ENCODE results near the gene SPEN. TPM values are rescaled to one million over a fixed set of nuclear protein-coding genes. Genes with fewer than 3 reads are reported as not detected.
"Not testable (repeated sequence)": the region's sequence is repeated elsewhere in the genome, so short reads cannot be mapped to it uniquely, and the experiment has no call there.

The SPEN gene
- polyA plus RNA-seq, 4 donors, result 50.0 to 60.6 (median 57.7) TPM

DNA sequence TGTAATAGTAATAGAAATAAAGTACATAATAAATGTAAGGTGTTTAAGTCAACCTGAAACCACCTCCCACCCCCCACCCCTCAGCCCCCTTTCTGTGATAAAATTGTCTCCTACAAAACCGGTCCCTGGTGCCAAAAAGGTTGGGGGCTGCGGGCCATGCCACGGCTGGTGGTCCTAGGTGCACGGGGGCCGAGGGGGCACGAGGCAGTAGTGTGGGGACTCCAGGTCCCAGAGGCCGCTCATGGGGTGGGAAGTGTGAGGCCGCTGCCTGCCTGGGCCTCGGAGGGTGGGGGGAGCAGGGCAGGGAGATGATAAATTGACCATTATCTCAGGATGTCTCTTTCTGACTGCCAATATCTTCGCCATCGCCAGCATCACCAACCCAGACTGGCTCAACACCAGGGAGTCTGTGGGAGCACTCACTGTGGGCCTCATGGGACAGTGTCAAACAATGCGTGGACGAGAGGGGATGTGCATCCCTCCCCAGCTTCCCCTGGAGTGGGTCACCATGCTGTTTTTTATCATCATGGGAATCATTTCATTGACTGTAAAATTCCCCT is 121.9 kb downstream of the SPEN start:
- DNase-seq (ENCODE audit: low read depth in 4 of 4, low spot score in 3 of 4), result no peak

DNA sequence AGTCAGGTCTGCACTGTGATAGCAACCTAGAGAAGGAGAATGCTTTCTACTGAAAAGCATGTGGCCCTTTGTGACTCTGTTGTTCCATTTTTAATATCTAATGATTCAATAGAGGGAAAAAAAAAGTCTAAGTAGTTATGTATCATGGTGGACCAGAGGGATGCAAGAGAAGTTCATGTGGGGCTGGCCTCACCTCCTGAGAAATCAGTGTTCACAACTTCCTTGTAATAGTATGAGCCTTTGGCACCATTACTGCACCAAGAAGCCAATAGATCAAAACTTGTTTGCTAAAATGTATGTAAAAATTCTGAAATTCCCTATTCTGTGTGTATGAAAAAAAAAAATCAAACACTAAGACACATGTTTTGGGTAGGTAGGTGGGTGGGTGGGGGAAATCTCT is 123.4 kb downstream of the SPEN start:
- DNase-seq (ENCODE audit: low read depth in 4 of 4, low spot score in 3 of 4), result no peak

GRCh38 chr1:15972409-15972808 is 124.9 kb downstream of the SPEN start:
- no peak for DNase-seq (ENCODE audit: low read depth in 4 of 4, low spot score in 3 of 4)

DNA sequence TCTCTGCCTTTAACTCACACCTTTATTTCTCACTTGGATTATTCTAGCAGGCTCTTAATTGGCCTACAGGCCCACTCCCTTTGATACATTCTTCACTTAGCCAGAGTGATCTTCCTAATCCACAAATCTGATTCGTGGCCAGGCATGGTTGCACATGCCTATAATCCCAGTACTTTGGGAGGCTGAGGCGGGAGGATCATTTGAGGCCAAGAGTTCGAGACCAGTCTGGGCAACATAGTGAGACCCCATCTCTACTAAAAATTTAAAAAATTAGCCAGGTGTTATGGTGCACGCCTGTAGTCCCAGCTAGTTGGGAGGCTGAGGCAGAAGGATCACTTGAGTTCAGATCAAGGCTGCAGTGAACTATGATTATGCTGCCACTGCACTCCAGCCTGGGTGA is 126.3 kb downstream of the SPEN start:
- no peak for DNase-seq (ENCODE audit: low read depth in 4 of 4, low spot score in 3 of 4)

GRCh38 chr1:15974855-15975254 is 127.3 kb downstream of the SPEN start:
- DNase-seq (ENCODE audit: low read depth in 4 of 4, low spot score in 3 of 4), result no peak

GRCh38 chr1:15975358-15975804 is 127.9 kb downstream of the SPEN start:
- DNase-seq (ENCODE audit: low read depth in 4 of 4, low spot score in 3 of 4), result no peak

DNA sequence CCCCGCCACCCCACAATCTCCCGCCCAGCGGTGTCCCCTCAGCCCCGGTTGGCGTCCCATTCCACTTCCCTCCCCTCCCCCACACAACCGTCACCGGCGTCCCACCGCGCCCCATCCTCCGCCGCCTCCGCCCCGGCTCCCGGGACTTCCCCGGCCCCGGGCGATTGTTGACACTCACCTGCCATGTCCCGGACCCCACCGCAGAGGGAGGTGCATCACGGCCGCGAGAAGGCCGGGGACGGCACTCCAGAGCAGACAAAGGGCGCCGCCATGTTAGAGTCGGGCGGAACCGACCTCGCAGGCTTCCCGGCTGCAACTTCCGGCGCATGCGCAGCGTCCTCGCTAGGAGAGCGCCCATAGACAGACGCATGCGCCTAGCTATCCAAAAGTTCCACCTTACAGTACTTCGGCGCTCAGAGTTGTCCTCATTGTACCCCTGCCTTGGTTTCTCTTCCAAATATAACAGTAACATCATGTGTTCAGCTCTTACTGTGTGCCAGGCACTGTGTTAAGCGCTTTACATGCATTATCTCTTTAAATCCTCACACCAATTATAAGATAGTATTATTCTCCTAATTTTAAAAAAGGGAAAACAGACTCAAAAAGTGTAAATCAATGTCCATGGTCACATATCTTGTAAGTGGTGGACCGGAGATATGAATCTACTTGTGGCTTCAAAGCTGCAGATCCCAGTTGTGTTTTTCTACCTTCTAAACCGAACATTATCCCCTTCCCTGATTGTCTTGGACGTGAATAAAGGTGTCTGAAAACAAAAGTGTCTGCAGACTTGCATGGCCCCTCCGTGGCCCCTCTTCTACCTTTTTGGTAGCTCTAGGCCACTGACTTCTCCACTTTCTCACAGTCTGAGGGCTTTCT is 128.5 kb downstream of the SPEN start, which contains the start of gene ZBTB17:
ZBTB17 (minus strand) TSS at position 297 of the 876 bp plus-strand sequence. CDS start 27,606 bp downstream, outside the sequence.
- DNase-seq (ENCODE audit: low read depth in 4 of 4, low spot score in 3 of 4), result peak; percentile 84 to 93 (median 86)

- DNase-seq (ENCODE audit: low read depth in 4 of 4, low spot score in 3 of 4), result not testable (repeated sequence)
These were observed 130.4 kb downstream of the SPEN start for GRCh38 chr1:15977947-15978346.

- DNase-seq (ENCODE audit: low read depth in 4 of 4, low spot score in 3 of 4), result no peak
These were observed 134.2 kb downstream of the SPEN start for GRCh38 chr1:15981679-15982078.

DNA sequence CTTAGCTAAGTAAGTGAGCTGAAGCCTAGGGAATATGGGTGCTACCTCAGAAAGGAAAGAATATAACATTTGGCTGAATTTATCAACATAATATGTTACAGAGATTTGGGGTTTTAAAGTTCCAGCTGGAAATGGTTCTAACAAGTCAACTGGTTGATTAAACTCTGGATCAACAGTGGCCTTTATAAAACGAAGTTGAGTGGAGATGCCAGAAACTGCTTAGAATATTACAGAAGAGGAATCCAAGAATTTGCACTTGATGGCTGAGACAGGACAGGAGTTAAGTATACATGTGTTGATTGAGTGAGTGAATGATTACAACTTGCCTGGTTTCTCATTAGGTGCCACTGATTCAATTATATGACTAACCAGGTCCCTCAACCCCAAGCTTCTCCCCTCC is 135.8 kb downstream of the SPEN start:
- DNase-seq (ENCODE audit: low read depth in 4 of 4, low spot score in 3 of 4), result no peak

DNA sequence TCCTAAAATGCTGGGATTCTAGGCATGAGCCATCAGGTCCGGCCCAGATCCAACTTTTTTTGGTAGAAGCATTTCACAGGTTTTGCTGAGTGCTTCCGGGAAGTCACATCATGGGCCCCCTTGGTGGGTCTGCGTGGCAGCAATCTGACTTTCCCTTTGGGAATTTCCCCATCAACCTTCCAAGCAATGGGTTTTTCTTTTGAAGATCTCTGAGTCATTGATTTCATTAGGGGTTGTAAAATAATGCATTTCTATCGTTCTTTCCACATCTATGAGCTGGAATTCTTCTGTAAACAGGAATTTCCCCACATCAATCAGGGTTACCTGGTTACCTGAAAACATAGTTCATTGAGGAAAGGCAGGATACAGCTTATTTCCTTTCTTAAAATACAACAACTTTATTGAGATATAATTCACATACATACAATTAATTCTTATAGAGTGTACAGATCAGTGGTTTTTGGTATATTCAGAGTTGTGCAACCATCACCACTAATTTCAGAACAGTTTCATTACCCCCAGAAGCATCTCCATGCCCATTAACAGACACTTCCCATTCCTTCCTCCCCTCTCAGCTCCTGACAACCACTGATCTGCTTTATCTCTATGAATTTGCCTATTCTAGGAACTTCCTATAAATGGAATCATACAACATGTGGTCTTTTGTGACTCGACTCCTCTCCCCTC is 138.2 kb downstream of the SPEN start:
- no peak for DNase-seq (ENCODE audit: low read depth in 4 of 4, low spot score in 3 of 4)

- DNase-seq (ENCODE audit: low read depth in 4 of 4, low spot score in 3 of 4), result no peak
These were observed 141.6 kb downstream of the SPEN start for GRCh38 chr1:15988856-15989736.

GRCh38 chr1:15989776-15990175 is 142.3 kb downstream of the SPEN start:
- DNase-seq (ENCODE audit: low read depth in 4 of 4, low spot score in 3 of 4), result no peak

Other genes with a start within 250 kb of the SPEN start
- gene DDI2, start 230.2 kb upstream of the SPEN start, polyA plus RNA-seq (ENCODE audit: insufficient read length in 4 of 4), result 10 to 100 TPM; 18.4 to 22.2 (median 19.4) TPM
- gene PLEKHM2, start 163.4 kb upstream of the SPEN start, polyA plus RNA-seq (ENCODE audit: insufficient read length in 4 of 4), result 10 to 100 TPM; 41.0 to 48.9 (median 45.5) TPM
- gene SLC25A34, start 111.4 kb upstream of the SPEN start, polyA plus RNA-seq (ENCODE audit: insufficient read length in 4 of 4), result 1 to 10 TPM; 2.2 to 3.1 (median 2.6) TPM
- 1 to 10 TPM; 2.8 to 6.1 (median 3.2) TPM for gene TMEM82, start 105.2 kb upstream of the SPEN start, polyA plus RNA-seq (ENCODE audit: insufficient read length in 4 of 4)
- 10 to 100 TPM; 52.0 to 60.6 (median 56.7) TPM for gene FBLIM1, start 88.9 kb upstream of the SPEN start, polyA plus RNA-seq (ENCODE audit: insufficient read length in 4 of 4)
- gene UQCRHL, start 40.1 kb upstream of the SPEN start, polyA plus RNA-seq (ENCODE audit: insufficient read length in 4 of 4), result 1 to 10 TPM in 3 of 4 donors, under 1 TPM in 1; 0.90 to 1.9 (median 1.5) TPM
- gene ZBTB17, start 128.4 kb downstream of the SPEN start, polyA plus RNA-seq (ENCODE audit: insufficient read length in 4 of 4), result 10 to 100 TPM; 27.7 to 32.2 (median 28.7) TPM
- under 1 TPM in 3 of 4 donors, not detected in 1; 0.07 to 0.12 (median 0.10) TPM for gene SRARP, start 156.5 kb downstream of the SPEN start, polyA plus RNA-seq (ENCODE audit: insufficient read length in 4 of 4)
- gene HSPB7, start 170.3 kb downstream of the SPEN start, polyA plus RNA-seq (ENCODE audit: insufficient read length in 4 of 4), result 1 to 10 TPM; 4.0 to 5.8 (median 4.4) TPM
- gene CLCNKA, start 174.3 kb downstream of the SPEN start, polyA plus RNA-seq (ENCODE audit: insufficient read length in 4 of 4), result 10 to 100 TPM; 15.6 to 26.9 (median 18.3) TPM
- 10 to 100 TPM; 41.6 to 77.0 (median 57.5) TPM for gene CLCNKB, start 196.1 kb downstream of the SPEN start, polyA plus RNA-seq (ENCODE audit: insufficient read length in 4 of 4)
- 1 to 10 TPM; 1.4 to 2.3 (median 2.0) TPM for gene FAM131C, start 225.9 kb downstream of the SPEN start, polyA plus RNA-seq (ENCODE audit: insufficient read length in 4 of 4)

All from right renal pelvis (tissue), 4 donors.